SH-SY5Y (cell line): ENCODE measurements around the gene TMIE.

ENCODE experiments used
- GATA2 ChIP-seq: IDR thresholded peaks from 2 replicates; pipeline ENCODE4 v1.6.1; 2011; ENCODE audit warnings: mild to moderate bottlenecking, low read depth, low read length
- GATA3 ChIP-seq: IDR thresholded peaks from 2 replicates; pipeline ENCODE4 v1.6.1; 2011; ENCODE audit warnings: low read depth, mild to moderate bottlenecking, low read length, moderate library complexity

DNA sequence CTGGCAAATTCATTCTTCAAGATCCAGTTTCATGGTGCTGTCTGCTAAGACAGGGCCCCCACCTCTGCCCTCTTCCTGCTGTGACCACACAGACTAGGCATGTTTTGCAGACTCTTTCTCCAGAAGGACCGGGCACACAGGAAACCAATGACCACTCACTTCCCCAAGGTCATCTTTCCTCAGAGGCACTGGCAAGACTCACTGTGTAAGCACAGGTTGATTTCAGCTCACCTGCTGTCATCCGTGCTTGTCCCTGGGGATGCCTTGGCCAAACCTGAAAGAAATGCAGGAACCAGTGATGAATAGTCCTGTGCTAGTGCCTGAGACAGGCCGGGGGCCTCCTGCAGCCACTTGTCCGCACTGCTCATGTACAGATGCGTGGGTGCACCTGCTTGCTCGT lies 41.2 kb upstream of the TMIE start:
- TF ChIP-seq GATA2 = no peak
- TF ChIP-seq GATA3 = no peak
